GM12865 (cell line): ENCODE measurements around the gene SP140L.

Experiments used
- DNase-seq: peaks from one replicate; pipeline ENCODE4 v3.0.0; 2010; ENCODE audit warnings: low read depth
- H3K4me3 ChIP-seq: 2 replicates; pipeline ENCODE4 v1.5.1; 2011; ENCODE audit warnings: mild to moderate bottlenecking, low read depth, low read length, control low read depth
- CTCF ChIP-seq: IDR thresholded peaks from 2 replicates; pipeline ENCODE4 v1.5.1; 2011; ENCODE audit warnings: low read length, control low read depth, low read depth, inconsistent platforms; ENCODE audit not compliant: insufficient read depth; ENCODE audit errors: missing control alignments

Gene SP140L

DNA sequence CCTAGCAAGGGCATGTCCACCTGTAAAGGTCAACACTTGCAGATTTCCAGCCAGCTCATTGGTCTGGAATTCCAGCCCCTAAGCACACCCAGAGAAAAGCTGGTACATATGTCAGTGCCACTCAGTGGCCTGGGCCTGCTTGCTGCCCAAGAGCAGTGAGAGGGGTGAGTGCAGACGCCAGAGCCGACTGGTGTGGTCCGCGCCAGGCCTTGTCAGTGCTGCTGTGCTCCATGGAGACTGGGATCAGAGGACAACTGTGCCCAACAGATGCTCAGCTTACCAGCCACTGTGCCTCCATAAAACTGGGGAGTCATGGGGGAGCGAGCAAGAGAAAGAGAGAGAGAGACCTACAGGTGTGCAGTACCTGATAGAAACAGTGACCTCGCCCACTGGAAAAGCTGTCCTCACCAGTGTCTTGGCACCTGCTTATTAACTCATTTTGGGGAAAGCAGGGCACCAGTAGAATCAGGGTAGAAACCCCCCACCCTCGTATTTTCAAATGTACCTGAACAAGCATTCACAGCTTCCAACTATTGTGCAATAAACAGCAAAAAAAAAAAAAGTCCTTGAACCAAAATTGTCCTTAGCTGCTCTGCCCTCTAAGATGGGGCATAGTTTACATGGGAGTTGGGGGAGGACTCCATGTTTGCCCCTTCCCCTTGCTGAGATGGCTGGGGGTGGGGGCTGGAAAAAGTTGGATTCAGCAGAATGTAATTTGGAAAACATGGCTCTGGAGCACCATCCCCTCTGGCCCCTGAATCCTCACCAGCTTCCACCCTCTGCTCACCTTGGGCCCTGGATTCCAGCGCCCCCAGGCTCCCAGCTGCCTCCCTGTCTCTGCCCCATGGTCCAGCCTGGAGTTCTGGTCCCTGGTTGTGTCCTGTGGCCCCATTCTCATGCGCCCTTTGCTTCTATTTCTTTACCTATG lies 1.4 kb upstream of the SP140L start:
- no peak for DNase-seq
- no peak for TF ChIP-seq CTCF
- peak overlapping the region; percentile 84 for H3K4me3 ChIP-seq

- no peak for TF ChIP-seq CTCF
- peak; percentile 70 for DNase-seq
- peak overlapping the region; percentile 84 for H3K4me3 ChIP-seq
Measured at GRCh38 chr2:230327418-230328154, 593 bp downstream of the SP140L start.

DNA sequence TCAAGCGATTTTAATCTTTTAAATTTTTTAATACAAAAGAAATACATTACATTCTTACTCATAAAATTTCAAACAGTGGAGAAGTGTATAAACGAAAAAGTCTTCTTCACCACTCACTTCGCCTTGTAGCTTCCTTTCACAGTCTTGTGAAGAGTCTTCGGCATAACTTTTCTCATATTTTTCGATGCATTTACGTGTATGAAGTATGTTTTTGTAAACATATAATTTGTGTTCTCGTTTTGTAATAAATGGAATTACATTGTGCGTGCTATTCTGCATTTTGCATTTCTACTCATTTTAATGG lies 1.1 kb downstream of the SP140L start:
- peak overlapping the region; percentile 84 for H3K4me3 ChIP-seq
- DNase-seq, result no peak
- TF ChIP-seq CTCF, result no peak

DNA sequence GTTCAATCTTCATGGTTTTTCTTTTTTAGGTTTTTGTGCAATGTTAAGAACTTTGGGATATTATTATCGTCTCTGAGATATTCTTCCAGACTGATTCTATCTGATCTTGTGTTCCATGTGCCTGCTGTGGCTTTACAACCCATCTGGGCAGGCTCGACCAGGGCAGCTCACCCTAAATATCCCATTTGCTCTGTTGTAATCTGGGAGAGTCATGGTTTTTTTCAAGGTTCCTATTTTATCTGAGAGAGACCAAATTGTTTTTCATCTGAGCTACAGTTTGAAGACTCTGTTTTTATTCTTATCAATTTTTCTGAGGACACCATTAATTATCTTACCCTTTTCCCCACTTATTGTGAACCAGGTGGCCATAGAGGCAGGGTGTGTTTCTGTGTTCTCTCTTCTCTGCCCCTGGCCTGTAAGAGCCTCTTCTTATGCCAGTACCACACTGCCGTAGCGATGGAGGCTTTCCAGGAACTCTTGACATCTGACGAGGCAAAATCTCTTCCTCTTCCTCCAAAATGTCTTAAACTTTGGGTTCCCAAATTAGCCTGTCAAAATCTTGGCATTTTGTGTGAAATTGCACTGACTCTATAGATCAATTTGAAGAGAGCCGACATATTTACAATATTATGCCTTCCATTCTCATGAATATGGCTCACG lies 3.1 kb downstream of the SP140L start:
- no peak for TF ChIP-seq CTCF
- DNase-seq, result no peak
- no peak overlapping the region for H3K4me3 ChIP-seq

DNA sequence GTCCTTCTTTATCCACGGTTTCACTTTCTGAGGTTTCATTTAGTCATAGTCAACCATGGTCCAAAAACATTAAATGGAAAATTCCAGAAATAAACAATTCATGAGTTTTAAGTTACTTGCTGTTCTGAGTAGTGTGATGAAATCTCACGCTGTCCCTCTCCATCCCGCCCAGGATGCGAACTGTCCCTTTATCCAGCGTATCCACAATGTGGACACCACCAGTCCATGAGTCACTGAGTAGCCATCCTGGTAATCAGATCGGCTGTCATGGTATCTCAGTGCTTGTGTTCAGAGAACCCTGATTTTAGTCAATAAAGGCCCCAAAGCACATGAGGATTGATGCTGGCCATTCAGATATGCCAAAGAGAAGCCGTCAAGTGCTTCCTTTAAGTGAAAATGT lies 3.7 kb downstream of the SP140L start:
- no peak for DNase-seq
- H3K4me3 ChIP-seq, result no peak overlapping the region
- TF ChIP-seq CTCF, result no peak

GRCh38 chr2:230335461-230335863 lies 8.5 kb downstream of the SP140L start:
- no peak for DNase-seq
- no peak for TF ChIP-seq CTCF
- H3K4me3 ChIP-seq, result no peak overlapping the region
